Liver (tissue), 9 donors: ENCODE results near the gene KANSL1L. TPM values are rescaled to one million over a fixed set of nuclear protein-coding genes. Genes with fewer than 3 reads are reported as not detected.

ENCODE experiments used
- DNase-seq: peaks from one replicate; pipeline ENCODE4 v3.0.0-alpha.2; 2017; ENCODE audit warnings: low spot score
- H3K27ac ChIP-seq, 2 donors: one replicate each; pipeline ENCODE4 v1.7.0; 2013; ENCODE audit warnings: inconsistent platforms in 2 of 2, low read length in 2 of 2, control low read depth in 1 of 2, low read depth in 1 of 2, mild to moderate bottlenecking in 1 of 2
- H3K27me3 ChIP-seq, 4 donors: one replicate each; pipeline versions ENCODE4 v1.6.1 to v1.7.0; 2013; ENCODE audit warnings: low read length in 3 of 4, inconsistent platforms in 1 of 4, mild to moderate bottlenecking in 1 of 4, moderate library complexity in 1 of 4; ENCODE audit not compliant: control insufficient read depth in 4 of 4, insufficient read depth in 4 of 4
- H3K36me3 ChIP-seq, 4 donors: one replicate each; pipeline versions ENCODE4 v1.6.1 to v1.7.0; 2013; ENCODE audit warnings: low read length in 3 of 4, mild to moderate bottlenecking in 3 of 4, low read depth in 1 of 4, moderate library complexity in 1 of 4; ENCODE audit not compliant: control insufficient read depth in 4 of 4, insufficient read depth in 3 of 4
- H3K4me1 ChIP-seq, 4 donors: one replicate each; pipeline versions ENCODE4 v1.6.1 to v1.7.0; 2013; ENCODE audit warnings: low read length in 3 of 4, mild to moderate bottlenecking in 3 of 4, moderate library complexity in 1 of 4; ENCODE audit not compliant: control insufficient read depth in 4 of 4, insufficient read depth in 4 of 4
- H3K4me3 ChIP-seq, 3 donors: one replicate each; pipeline versions ENCODE4 v1.6.1 to v1.7.0; 2013; ENCODE audit warnings: low read length in 3 of 3, control low read depth in 1 of 3, low read depth in 1 of 3, mild to moderate bottlenecking in 1 of 3
- H3K9ac ChIP-seq, 2 donors: one replicate each; pipeline ENCODE4 v1.7.0; 2013; ENCODE audit warnings: low read length in 2 of 2, mild to moderate bottlenecking in 2 of 2, moderate library complexity in 2 of 2, control low read depth in 1 of 2, low read depth in 1 of 2
- H3K9me3 ChIP-seq, 4 donors: one replicate each; pipeline versions ENCODE4 v1.6.1 to v1.7.0; 2013; ENCODE audit warnings: low read length in 3 of 4; ENCODE audit not compliant: control insufficient read depth in 4 of 4
- EGR1 ChIP-seq, 2 donors: IDR thresholded peaks; 2 replicates each; pipeline ENCODE4 v1.6.1; 2016 to 2018; ENCODE audit warnings: antibody characterized with exemption in 2 of 2, low read depth in 2 of 2
- FOXA1 ChIP-seq: IDR thresholded peaks from 2 replicates; pipeline ENCODE4 v1.6.1; 2016; ENCODE audit warnings: antibody characterized with exemption
- FOXA2 ChIP-seq: IDR thresholded peaks from 2 replicates; pipeline ENCODE4 v1.6.1; 2016; ENCODE audit warnings: antibody characterized with exemption
- GABPA ChIP-seq, 2 donors: IDR thresholded peaks in 1 of 2; conservative IDR thresholded peaks in 1 of 2; 2 replicates each; pipeline ENCODE4 v1.6.1; 2016; ENCODE audit warnings: antibody characterized with exemption in 2 of 2, mild to moderate bottlenecking in 1 of 2, moderate library complexity in 1 of 2
- HNF4A ChIP-seq, 2 donors: conservative IDR thresholded peaks; 2 replicates each; pipeline ENCODE4 v1.6.1; 2016; ENCODE audit warnings: antibody characterized with exemption in 2 of 2, mild to moderate bottlenecking in 2 of 2
- HNF4G ChIP-seq: IDR thresholded peaks from 2 replicates; pipeline ENCODE4 v1.6.1; 2016; ENCODE audit warnings: antibody characterized with exemption
- JUND ChIP-seq, 2 donors: IDR thresholded peaks; 2 replicates each; pipeline ENCODE4 v1.6.1; 2016; ENCODE audit warnings: antibody characterized with exemption in 2 of 2
- NR2F2 ChIP-seq: IDR thresholded peaks from 2 replicates; pipeline ENCODE4 v1.6.1; 2016; ENCODE audit warnings: antibody characterized with exemption
- RAD21 ChIP-seq, 2 donors: IDR thresholded peaks; 2 replicates each; pipeline ENCODE4 v1.6.1; 2016; ENCODE audit warnings: antibody characterized with exemption in 2 of 2, mild to moderate bottlenecking in 2 of 2
- RXRA ChIP-seq, 2 donors: IDR thresholded peaks; 2 replicates each; pipeline ENCODE4 v1.6.1; 2017 to 2018; ENCODE audit warnings: antibody characterized with exemption in 2 of 2, mild to moderate bottlenecking in 1 of 2
- SP1 ChIP-seq: IDR thresholded peaks from 2 replicates; pipeline ENCODE4 v1.6.1; 2018; ENCODE audit warnings: antibody characterized with exemption, mild to moderate bottlenecking
- YY1 ChIP-seq: IDR thresholded peaks from 2 replicates; pipeline ENCODE4 v1.6.1; 2016; ENCODE audit warnings: antibody characterized with exemption, mild to moderate bottlenecking
- WGBS: extraction: QIAGEN DNeasy Blood & Tissue Kit; methylation state at CpG from one replicate; pipeline ENCODE4 v1.1.7; 2013; 5-methylcytosine and 5-hydroxymethylcytosine counted together
- polyA plus RNA-seq, 2 donors: library from polyadenylated mRNA; stranded (reverse) in 1 of 2; unstranded in 1 of 2; fragments of 200-250 nt in 1 of 2; fragments of >200 nt in 1 of 2; fragmentation: Nextera tagmentation in 1 of 2; extraction: Ambion mirVana in 1 of 2; gene quantifications; one replicate each; pipeline versions ENCODE4 v1.2.1 to v1.2.3, GENCODE V29; 2013 to 2015
- total RNA-seq, 2 donors: library from RNA; depleted of rRNA; stranded (reverse); fragments of >200 nt; gene quantifications; one replicate each; pipeline ENCODE4 v1.2.3, GENCODE V29; 2014
- TF ChIP-seq, protein P1 (sequence below): IDR thresholded peaks from 2 replicates; pipeline ENCODE4 v1.6.1; 2016; ENCODE audit warnings: antibody characterized with exemption
- TF ChIP-seq, protein P2 (sequence below): IDR thresholded peaks from 2 replicates; pipeline ENCODE4 v1.6.1; 2016; ENCODE audit warnings: antibody characterized with exemption
- TF ChIP-seq, protein P3 (sequence below): fragments of 150-350 bp; IDR thresholded peaks from 2 replicates; pipeline ENCODE4 v1.5.1; 2017; ENCODE audit warnings: improper control_type of control experiment, low read depth, low read length; ENCODE audit not compliant: missing input control
- TF ChIP-seq, protein P4 (sequence below): IDR thresholded peaks from 2 replicates; pipeline ENCODE4 v1.6.1; 2016; ENCODE audit warnings: antibody characterized with exemption
- TF ChIP-seq, protein P5 (sequence below): IDR thresholded peaks from 2 replicates; pipeline ENCODE4 v1.6.1; 2016; ENCODE audit warnings: antibody characterized with exemption, mild to moderate bottlenecking
- donor health status: healthy.
- donor health status: healthy.
- donor health status: healthy.
- donor health status: healthy.
- donor health status: healthy.

The KANSL1L gene
- total and polyA plus RNA-seq, 4 donors = 2.1 to 31.6 (median 11.4) TPM

DNA sequence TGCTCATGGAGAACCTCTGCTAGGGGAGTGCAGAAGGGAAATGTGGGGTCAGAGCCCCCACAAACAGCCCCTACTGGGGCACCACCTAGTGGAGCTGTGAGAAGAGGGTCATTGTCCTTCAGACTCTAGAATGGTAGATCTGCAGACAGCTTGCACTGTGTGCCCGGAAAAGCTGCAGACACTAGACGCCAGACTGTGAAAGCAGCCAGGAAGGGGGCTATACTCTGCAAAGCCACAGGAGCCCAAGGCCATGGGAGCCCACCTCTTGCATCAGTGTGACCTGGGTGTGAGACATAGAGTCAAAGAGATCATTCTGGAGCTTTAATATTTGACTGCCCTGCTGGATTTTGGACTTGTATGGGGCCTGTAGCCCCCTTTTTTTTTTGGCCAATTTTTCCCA, 107.9 kb downstream of the KANSL1L start:
- no peak for DNase-seq
- Histone ChIP-seq H3K9ac (no peak overlapping the region), H3K4me1 (no peaks in the 10 kb centered on the region), H3K9me3 (no peaks in the 10 kb centered on the region), H3K27ac (no peak overlapping the region), H3K36me3 (peaks cover 0 to 2% (median 0%) of the 10 kb centered on the region in 4 donors), H3K27me3 (no peaks in the 10 kb centered on the region), H3K4me3 (no peak overlapping the region)
- WGBS = 97% methylated on average over 2 of the region's 2 CpGs
- TF ChIP-seq NR2F2 = no peak
- TF ChIP-seq, protein P1, sequence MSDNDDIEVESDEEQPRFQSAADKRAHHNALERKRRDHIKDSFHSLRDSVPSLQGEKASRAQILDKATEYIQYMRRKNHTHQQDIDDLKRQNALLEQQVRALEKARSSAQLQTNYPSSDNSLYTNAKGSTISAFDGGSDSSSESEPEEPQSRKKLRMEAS = no peak
- no peak for TF ChIP-seq FOXA1
- TF ChIP-seq, protein P2, sequence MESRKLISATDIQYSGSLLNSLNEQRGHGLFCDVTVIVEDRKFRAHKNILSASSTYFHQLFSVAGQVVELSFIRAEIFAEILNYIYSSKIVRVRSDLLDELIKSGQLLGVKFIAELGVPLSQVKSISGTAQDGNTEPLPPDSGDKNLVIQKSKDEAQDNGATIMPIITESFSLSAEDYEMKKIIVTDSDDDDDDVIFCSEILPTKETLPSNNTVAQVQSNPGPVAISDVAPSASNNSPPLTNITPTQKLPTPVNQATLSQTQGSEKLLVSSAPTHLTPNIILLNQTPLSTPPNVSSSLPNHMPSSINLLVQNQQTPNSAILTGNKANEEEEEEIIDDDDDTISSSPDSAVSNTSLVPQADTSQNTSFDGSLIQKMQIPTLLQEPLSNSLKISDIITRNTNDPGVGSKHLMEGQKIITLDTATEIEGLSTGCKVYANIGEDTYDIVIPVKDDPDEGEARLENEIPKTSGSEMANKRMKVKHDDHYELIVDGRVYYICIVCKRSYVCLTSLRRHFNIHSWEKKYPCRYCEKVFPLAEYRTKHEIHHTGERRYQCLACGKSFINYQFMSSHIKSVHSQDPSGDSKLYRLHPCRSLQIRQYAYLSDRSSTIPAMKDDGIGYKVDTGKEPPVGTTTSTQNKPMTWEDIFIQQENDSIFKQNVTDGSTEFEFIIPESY = no peak
- TF ChIP-seq, protein P3, sequence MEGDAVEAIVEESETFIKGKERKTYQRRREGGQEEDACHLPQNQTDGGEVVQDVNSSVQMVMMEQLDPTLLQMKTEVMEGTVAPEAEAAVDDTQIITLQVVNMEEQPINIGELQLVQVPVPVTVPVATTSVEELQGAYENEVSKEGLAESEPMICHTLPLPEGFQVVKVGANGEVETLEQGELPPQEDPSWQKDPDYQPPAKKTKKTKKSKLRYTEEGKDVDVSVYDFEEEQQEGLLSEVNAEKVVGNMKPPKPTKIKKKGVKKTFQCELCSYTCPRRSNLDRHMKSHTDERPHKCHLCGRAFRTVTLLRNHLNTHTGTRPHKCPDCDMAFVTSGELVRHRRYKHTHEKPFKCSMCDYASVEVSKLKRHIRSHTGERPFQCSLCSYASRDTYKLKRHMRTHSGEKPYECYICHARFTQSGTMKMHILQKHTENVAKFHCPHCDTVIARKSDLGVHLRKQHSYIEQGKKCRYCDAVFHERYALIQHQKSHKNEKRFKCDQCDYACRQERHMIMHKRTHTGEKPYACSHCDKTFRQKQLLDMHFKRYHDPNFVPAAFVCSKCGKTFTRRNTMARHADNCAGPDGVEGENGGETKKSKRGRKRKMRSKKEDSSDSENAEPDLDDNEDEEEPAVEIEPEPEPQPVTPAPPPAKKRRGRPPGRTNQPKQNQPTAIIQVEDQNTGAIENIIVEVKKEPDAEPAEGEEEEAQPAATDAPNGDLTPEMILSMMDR = no peak
- TF ChIP-seq RXRA (IDR thresholded peaks at IDR 0.05) = no peak
- TF ChIP-seq EGR1 (IDR thresholded peaks at IDR 0.05; ENCODE audit: low read depth in 2 of 2) = no peak
- TF ChIP-seq HNF4A (conservative IDR thresholded peaks at IDR 0.05) = no peak
- TF ChIP-seq JUND (IDR thresholded peaks at IDR 0.05) = no peak
- no peak for TF ChIP-seq SP1
- TF ChIP-seq HNF4G = no peak
- TF ChIP-seq, protein P4, sequence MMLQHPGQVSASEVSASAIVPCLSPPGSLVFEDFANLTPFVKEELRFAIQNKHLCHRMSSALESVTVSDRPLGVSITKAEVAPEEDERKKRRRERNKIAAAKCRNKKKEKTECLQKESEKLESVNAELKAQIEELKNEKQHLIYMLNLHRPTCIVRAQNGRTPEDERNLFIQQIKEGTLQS = no peak
- TF ChIP-seq GABPA (IDR thresholded peaks at IDR 0.05 in 1 of 2, conservative IDR thresholded peaks at IDR 0.05 in 1 of 2) = no peak
- TF ChIP-seq, protein P5, sequence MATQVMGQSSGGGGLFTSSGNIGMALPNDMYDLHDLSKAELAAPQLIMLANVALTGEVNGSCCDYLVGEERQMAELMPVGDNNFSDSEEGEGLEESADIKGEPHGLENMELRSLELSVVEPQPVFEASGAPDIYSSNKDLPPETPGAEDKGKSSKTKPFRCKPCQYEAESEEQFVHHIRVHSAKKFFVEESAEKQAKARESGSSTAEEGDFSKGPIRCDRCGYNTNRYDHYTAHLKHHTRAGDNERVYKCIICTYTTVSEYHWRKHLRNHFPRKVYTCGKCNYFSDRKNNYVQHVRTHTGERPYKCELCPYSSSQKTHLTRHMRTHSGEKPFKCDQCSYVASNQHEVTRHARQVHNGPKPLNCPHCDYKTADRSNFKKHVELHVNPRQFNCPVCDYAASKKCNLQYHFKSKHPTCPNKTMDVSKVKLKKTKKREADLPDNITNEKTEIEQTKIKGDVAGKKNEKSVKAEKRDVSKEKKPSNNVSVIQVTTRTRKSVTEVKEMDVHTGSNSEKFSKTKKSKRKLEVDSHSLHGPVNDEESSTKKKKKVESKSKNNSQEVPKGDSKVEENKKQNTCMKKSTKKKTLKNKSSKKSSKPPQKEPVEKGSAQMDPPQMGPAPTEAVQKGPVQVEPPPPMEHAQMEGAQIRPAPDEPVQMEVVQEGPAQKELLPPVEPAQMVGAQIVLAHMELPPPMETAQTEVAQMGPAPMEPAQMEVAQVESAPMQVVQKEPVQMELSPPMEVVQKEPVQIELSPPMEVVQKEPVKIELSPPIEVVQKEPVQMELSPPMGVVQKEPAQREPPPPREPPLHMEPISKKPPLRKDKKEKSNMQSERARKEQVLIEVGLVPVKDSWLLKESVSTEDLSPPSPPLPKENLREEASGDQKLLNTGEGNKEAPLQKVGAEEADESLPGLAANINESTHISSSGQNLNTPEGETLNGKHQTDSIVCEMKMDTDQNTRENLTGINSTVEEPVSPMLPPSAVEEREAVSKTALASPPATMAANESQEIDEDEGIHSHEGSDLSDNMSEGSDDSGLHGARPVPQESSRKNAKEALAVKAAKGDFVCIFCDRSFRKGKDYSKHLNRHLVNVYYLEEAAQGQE = no peak
- TF ChIP-seq YY1 = no peak

DNA sequence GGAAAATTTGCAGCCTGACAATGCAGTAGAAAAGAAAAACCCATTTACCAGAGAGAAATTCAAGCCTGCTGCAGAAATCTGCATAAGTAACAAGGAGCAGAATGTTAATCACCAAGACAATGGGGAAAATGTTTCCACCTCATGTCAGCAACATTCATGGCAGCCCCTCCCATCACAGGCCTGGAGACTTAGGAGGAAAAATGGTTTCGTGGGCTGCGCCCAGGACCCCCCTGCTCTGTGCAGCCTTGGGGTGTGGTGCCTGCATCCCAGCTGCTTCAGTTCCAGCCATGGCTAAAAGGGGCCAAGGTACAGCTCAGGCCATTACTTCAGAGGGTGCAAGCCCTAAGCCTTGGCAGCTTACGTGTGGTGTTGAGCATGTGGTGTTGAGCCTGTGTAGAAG, 115.4 kb downstream of the KANSL1L start:
- no peak overlapping the region for H3K4me3 ChIP-seq
- no peaks in the 10 kb centered on the region for H3K27me3 ChIP-seq
- peaks cover 0 to 12% (median 6%) of the 10 kb centered on the region in 4 donors for H3K36me3 ChIP-seq
- WGBS = 99% methylated on average over 3 of the region's 3 CpGs
- no peak overlapping the region for H3K9ac ChIP-seq
- no peaks in the 10 kb centered on the region for H3K4me1 ChIP-seq
- peaks cover 0 to 13% (median 8%) of the 10 kb centered on the region in 4 donors for H3K9me3 ChIP-seq
- no peak overlapping the region for H3K27ac ChIP-seq
- DNase-seq = no peak
- TF ChIP-seq JUND (IDR thresholded peaks at IDR 0.05) = no peak
- TF ChIP-seq HNF4G = no peak
- TF ChIP-seq RAD21 (IDR thresholded peaks at IDR 0.05) = no peak
- TF ChIP-seq, protein P2 = no peak
- TF ChIP-seq, protein P3 = no peak
- TF ChIP-seq, protein P4 = no peak
- TF ChIP-seq, protein P1 = no peak
- TF ChIP-seq GABPA (IDR thresholded peaks at IDR 0.05 in 1 of 2, conservative IDR thresholded peaks at IDR 0.05 in 1 of 2) = no peak
- TF ChIP-seq RXRA (IDR thresholded peaks at IDR 0.05) = no peak
- TF ChIP-seq FOXA1 = no peak
- TF ChIP-seq FOXA2 = no peak
- TF ChIP-seq NR2F2 = no peak
- no peak for TF ChIP-seq SP1
